Stimulated activated CD8-positive, alpha-beta memory T cell treated with anti-CD3 and anti-CD28 coated beads, Interleukin-4, amount 100 ng/mL, for 4 hours (primary cell): ENCODE data around the gene KIF16B.
"Not testable (repeated sequence)": the region's sequence is repeated elsewhere in the genome, so short reads cannot be mapped to it uniquely, and the experiment has no call there.

Experiments
- DNase-seq, 2 donors: peaks; one replicate each; pipeline ENCODE4 v3.0.0-alpha.2; 2020; ENCODE audit warnings: low read depth in 2 of 2, low spot score in 1 of 2

The KIF16B gene

DNA sequence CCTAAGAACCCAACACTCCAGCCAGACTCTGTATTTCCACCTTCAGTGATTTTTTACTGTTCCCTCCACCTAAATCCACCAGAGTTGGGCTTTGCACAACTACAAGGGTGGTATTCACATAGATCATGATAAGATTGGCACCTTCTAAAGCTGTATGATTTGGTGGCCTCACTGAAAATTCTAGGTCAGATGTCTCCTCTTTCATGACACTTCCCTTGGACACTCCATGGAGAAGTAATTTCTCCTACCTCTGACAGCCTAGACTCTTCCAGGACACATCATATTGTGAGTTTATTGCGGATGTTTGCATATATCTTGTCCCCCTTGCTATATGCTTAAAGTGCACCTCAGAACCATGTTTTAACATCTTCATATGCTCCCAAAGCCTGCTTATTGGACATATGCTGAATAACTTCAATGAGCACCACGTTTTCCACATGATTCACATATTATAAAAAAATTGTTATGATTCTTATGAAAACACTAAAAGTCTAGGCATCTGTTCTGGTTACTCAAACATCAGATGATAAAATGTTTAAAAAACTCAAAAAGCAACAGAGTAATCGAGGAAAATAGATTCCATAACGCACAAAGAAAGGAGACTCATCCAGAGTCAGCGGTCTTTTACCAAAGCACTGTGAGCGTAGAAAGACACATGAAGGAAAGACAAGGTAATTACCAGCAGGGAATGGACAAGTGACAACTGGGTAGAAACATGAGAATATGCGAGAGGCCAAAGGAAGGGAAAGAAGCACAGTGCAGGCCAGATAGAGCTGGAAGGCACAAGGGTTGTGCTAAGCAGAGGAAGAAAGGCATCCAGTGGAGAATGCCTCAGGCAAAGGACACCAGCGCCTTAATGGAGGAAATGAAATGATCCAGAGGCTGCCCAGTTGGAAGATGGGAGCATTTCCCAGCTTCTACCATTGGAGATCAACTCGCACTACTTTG lies 46.5 kb downstream of the KIF16B start:
- no peak for DNase-seq

DNA sequence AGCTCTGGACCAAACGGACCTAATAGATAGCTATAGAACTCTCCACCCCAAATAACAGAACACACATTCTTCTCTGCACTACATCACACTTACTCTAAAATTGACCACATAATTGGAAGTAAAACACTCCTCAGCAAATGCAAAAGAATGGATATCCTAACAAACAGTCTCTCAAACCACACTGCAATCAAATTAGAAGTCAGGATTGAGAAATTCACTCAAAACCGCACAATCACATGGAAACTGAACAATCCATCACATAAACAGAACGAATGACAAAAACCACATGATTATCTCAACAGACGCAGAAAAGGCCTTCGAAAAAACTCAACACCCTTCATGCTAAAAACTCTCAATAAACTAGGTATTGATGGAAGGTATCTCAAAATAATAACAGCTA lies 50.6 kb downstream of the KIF16B start:
- DNase-seq: not testable (repeated sequence)

DNA sequence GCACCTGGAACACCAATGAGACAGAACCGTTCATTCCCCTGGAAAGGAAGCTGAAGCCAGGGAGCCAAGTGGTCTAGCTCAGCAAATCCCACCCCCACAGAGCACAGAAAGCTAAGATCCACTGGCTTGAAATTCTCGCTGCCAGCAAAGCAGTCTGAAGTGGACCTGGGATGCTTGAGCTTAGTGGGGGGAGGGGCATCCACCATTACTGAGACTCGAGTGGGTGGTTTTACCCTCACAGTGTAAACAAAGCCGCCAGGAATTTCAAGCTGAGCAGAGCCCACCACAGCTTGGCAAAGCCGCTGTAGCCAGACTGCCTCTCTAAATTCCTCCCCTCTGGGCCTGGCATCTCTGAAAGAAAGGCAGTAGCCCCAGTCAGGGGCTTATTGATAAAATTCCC lies 53.1 kb downstream of the KIF16B start:
- no peak for DNase-seq

DNA sequence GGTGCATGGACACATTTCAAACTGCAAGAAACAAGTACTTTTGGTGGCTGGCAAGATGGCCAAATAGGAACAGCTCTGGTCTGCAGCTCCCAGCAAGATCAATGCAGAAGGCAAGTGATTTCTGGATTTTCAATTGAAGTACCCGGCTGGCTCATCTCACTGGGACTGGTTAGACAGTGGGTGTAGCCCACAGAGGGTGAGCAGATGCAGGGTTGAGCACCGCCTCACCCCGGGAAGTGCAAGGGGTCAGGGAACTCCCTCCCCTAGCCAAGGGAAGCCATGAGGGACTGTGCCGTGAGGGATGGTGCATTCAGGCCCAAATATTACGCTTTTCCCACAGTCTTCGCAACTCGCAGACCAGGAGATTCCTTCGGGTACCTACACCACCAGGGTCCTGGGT lies 53.6 kb downstream of the KIF16B start:
- DNase-seq: not testable (repeated sequence)

DNA sequence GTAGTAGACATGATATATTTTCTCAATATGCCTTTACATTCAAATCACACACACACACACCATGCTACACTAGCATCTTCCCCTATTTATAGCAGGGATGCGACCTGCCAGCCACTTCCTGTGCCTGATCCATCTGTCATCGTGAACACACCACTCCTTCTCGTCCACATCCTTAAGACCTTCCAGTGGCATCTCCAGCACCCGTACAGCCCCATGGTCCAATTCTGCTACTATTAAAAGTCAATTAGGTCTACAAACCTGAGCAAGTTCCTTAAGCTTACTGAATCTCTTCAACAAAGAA lies 54.5 kb downstream of the KIF16B start:
- DNase-seq: no peak

DNA sequence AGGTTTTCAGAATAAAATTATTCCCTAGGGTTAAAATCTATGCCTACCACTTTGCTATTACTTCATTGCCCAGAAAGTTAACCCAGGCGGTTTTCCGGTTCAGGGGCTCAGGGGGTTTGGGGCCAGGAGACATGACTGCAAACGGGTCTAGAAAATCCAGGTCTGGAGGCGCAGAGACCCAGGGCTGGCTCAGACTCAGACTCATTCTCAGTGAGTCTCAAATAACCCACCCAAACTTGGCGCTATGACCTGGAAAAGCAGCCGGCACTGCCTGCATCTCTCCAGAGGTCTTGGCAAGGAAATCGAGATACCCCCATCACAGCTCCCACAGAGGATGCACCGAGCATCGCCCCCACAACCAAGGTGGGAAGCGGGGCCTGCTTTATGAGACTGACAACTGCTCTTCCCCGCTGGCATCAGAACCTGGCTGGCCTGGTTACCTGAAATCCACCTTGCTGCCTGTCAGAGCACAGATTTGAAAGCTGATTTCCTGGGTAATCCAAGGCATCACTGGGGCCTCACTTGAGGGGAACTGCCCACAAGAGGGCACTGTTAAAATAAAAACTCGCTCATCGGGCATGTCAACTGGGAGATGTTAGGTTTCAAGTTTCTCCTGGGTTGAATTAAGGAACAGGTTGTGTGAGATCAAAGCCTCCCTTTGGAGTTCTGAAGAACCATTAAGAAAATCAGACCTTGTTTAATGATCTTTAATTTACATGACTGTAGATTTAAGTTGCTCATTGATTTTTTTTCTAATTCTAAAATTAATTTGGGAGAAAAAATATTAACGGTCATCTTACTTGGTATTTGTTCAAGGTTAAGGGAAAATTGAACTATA lies 55.1 kb downstream of the KIF16B start:
- DNase-seq: no peak

DNA sequence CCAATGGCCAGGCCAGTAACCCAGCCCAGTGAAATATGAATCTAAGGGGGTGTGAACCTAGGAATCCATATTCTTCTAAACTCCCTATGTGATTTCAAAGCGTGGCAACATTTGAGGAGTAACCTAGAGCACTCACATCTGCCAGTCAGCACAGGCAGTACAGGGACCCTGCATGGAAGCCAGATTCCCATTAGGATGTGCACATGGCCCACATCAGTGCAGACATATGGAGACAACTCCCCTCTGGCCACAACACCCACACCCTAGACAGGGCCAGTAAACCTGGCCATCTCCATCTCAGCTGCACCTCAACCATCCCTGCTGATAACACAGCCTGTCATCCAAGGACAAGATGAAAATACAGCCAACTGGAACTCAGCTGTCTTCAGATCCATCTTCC lies 56.5 kb downstream of the KIF16B start:
- no peak for DNase-seq

DNA sequence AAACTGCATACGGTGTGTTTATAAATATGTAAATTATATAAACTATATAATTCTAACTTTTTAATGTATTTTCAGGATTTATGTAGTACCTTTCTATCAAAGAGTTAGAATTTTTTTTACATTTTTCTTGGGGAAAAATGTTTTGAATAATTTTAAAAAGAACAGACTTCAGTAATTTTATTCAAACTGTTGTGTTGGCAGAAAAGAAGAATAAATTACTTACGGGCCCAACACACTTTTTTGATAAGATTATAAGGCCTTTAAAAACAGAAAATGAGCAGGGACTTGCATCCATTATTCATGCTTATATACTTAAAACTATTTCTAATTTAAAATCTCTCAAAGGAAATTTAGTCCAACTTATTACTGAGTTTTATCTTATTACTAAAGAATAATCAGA lies 58.2 kb downstream of the KIF16B start:
- DNase-seq: no peak

DNA sequence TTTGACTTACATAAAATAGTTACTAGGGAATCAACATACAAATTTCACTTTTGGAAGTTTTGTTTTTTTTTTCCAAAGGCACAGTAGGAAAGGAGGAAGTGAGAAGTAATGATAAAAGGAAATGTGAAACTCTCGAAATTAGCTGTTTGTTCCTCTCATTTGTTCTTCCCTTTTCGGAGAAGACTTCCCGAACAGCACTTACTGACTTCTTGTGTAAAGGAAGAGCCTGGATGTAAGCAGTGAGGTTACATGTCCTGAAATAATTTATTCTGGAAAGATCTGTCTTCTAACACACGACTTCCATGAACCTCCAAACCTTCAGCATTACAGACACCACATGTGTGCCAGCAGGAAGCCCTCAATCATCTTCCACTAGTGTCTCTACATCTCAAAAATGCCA lies 59.1 kb downstream of the KIF16B start:
- no peak for DNase-seq

DNA sequence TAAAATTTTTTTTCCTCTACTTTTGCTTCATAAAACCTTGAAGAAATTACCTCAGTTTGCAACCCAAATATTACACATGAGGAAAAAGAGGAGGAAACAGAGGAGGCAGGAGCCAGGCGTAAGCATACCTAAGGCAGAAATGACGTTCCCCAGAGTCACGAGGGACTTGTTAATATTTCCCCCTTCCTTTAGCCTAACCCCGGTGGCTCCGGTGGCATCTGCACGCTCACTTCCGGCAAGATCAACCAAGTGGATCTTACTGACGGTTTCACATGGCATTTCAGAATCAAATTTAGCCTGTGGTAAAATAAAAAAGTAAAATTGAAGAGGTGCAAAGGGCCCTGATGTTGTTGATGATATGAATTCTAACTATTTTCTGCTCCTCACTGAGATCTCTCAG lies 67.4 kb downstream of the KIF16B start:
- DNase-seq: no peak

DNA sequence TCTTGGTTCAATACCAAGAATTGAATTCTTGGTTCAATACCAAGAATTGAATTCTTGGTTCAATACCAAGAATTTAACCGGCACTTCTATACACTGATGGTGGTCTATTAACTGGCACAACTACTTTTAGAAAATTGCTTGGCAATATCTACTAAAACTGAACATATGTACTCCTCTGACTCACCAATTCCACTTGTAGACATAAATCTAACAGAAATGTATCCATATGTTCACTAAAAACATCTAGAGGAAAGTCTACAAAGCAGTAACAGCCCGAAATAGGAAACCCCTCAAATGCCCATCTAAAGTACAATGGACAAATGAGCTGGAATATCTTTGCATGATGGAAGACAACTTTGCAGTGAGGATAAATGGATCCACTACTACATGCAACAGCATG lies 71.9 kb downstream of the KIF16B start:
- DNase-seq: no peak

DNA sequence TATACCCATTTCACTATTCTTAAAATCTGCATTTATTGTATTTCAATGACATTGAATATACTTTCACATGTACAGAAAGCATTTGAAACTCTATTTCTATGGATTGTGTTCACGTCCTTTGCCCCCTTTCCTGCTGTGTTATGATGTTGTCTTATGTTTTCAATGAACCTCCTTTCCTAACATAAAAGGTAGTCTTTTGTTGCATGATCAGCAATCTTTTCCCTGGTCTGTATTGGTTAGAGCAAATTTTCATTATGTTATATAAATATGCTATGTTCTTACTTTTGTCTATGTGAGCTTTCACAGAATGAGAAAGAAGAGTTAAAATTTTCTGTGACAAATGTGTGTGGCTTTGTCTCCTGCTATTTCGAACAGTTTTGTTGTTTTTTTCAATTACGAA lies 73.1 kb downstream of the KIF16B start:
- no peak for DNase-seq

DNA sequence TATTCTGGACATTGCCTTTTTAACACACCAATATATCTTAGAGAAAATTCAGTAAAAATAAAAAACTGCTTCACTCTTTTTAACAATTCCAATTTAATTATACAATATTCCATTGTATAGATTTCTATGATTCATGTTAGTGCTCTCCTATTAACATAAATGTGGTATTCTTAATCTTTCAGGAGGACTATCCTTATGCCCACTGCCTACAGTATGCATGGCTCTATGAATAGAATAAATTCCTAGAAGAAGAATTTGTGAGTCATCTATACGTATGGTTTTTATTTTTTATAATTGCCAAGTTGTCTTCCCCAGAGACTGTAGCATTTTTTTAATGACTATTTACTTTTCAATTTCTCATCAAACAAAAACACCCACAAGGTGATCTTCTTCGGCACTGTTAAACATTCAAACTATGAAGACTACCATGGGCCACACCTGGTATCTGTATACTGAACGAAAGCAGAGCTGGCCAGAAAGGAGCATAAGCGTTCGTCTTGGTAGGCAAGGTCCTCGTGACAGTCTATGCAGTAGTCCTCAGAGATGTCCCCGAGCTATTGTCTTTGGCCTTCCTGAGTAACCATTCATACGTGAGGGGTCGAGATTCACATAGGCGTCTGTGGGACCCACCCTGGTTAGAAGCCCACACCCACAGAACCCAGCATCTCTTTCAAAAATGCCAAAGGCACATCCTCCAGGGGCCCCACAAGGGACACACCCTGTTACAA lies 74.6 kb downstream of the KIF16B start:
- no peak for DNase-seq

DNA sequence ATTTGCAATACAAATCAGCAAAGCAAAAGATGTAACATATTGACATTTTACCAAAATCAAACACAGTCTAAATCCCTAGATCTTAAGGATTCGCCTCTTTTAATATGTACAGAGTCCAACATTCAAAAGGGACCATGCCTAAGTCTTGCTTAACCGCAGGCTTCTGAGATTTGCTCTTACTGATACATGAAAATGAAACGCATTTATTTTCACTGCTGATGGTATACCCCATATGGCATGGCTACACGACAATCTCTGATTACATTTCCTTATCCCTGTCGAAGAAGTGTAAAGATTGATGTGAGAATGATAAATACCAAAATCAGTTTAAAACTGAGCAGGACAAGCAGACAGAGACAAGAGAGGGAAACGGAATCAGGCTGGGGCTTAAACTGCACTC lies 75.4 kb downstream of the KIF16B start:
- no peak for DNase-seq

DNA sequence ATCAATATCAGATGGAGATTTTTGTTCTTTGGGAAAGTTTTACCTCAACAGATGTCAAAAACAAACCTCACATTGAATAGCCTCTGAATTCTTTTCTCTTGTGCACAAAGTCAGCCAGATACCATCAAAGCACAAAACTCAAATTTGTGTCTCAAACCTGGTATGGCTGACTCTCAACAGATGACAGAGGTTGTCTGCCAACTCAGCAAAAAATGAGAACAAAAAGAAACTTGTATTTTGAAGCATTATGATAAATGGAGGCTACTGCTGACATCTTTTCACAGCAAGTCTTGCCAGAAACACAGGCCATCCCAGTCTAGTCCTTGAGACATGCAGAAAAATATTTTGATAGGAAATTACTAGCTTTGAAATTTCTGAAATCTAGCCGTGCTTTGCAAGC lies 79.8 kb downstream of the KIF16B start:
- no peak for DNase-seq

DNA sequence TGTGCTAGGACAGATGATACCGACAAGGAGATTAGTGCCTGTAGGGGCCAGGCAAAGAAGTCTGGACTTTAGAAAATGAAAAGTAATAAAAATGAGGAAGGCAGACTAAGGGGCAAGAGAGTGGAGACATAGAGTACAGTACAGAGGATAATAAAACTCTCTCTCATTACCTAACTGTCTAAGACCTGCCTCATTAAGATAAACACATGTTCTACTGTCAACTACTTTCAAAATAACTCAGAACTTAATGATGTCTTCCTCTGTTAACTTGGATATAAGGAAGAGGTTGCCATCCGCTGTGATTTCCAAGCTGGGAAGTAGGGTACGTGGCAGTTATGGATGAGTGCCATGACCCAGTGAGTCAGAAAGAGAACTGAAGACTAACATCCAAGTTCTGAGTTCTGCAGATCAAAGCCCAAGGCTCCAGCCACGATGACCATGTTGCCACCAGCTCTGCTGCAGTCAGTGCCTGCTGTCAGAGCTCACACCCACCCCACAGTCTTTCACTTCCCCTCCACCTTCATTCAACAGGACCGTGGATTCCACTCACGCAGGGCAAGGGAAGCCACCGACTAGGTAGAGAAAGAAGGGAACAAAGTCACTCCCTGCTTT lies 81.8 kb downstream of the KIF16B start:
- DNase-seq: no peak

DNA sequence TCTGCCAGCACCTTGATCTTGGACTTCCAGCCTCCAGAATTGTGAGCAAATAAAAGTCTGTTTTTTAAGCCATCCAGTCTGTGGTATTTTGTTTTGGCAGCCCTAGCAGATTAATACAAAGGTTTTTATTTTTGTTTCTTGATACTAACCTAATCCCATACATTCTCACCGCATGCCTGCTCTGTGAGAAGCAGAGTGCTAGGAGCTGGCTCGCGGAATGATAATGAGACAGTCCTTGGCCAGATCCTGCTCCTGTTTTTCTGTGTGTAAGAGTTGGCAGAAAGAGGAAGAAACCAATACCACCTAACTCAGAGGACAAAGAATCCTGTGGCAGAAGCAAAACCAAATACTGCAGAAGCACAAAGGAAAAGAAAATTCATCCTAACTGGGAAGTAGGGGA lies 82.6 kb downstream of the KIF16B start:
- no peak for DNase-seq

DNA sequence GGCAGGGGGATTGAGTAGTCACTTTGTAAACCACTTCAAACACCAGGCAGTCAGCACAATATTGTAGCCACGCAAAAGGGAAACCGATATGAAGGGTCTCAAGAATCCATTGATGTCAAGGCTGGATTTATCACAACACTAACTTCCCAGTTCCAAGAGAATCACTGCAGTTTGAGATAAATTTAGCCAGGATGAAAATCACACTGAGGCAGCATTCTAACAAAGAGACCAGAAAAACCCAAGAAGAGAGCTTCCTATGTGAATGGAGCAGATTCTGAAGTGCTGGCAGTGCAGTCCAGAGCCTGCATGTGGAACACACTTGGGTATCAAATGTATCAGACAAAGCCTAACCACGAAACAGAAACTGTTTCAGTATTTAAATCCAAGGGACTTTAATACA lies 84.6 kb downstream of the KIF16B start:
- no peak for DNase-seq

DNA sequence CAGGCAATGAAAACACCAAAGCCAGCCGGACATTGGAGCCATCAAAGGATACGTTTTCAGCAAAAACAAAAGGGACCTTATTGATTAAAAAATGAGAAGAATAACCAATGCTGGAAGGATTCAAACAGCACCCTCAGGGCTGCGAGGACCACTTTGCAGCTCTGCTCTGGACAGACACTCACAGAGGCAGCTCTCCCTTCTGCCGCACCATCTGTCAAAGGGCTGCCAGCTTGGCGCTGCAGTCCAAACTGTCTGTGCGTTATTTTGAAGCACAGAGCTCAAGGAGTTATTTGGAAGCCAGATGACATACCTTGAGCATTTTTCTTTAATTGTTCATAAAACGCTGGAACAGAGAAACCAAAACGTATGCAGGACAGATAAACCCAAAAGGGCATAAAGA lies 85.2 kb downstream of the KIF16B start:
- no peak for DNase-seq

DNA sequence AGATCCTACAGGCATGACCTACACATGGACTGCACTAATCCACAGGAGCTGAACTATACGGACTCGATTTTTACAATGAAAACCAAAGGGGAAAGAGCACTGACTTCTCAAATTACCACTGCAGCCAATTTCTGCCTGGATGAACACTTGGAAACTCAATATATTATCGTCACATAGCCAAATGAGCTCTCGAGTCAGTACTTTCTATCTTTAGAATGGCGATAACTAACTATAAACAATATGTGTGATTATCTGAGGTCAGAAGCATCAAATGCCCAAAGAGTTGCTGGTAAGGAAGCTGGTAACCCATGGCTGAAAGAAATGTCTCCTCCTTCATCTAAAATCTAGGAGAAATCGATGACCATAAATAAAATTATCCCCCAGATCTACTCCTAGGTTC lies 86.7 kb downstream of the KIF16B start:
- no peak for DNase-seq

DNA sequence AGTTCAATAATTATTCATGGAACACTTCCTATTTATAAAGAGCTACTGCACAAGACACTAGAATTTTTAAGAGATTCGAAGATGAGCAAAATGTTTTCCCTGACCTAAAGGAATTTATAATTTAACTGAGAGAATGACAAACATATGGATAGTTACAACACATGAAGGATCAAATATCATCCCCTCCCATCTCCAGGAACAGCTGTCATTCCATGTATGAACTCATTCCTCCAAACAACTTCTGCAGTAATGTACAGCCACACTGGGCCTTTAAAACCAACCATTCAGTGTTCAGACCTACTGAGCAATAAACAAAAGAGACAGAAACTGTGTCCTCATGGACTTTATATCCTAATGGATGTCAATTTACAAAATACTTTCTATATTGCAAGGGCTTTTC lies 87.8 kb downstream of the KIF16B start:
- DNase-seq: no peak
